ENCODE results near the gene SMIM3.

SMIM3 gene

GRCh38 chr5:150753863-150754262, 24.7 kb upstream of the SMIM3 start:
- Histone ChIP-seq H3K4me3 (ENCODE audit: low read length) (no peak overlapping the region), H3K9ac (ENCODE audit: low read length) (no peak overlapping the region), H3K36me3 (ENCODE audit: control insufficient read depth, insufficient read depth, low read length) (no peaks in the 10 kb centered on the region), H3K27ac (ENCODE audit: low read depth, low read length) (no peak overlapping the region), H3K4me1 (ENCODE audit: control insufficient read depth, insufficient read depth, low read length) (peaks cover 6% of the 10 kb centered on the region), H3K27me3 (ENCODE audit: control insufficient read depth, insufficient read depth, low read length) (no peaks in the 10 kb centered on the region)

GRCh38 chr5:150757087-150757649, 21.4 kb upstream of the SMIM3 start:
- Histone ChIP-seq H3K4me1 (ENCODE audit: control insufficient read depth, insufficient read depth, low read length) (peaks cover 9% of the 10 kb centered on the region), H3K27me3 (ENCODE audit: control insufficient read depth, insufficient read depth, low read length) (no peaks in the 10 kb centered on the region), H3K27ac (ENCODE audit: low read depth, low read length) (no peak overlapping the region), H3K4me3 (ENCODE audit: low read length) (no peak overlapping the region), H3K9ac (ENCODE audit: low read length) (no peak overlapping the region), H3K36me3 (ENCODE audit: control insufficient read depth, insufficient read depth, low read length) (no peaks in the 10 kb centered on the region)

GRCh38 chr5:150758203-150758530, 20.4 kb upstream of the SMIM3 start:
- peaks cover 9% of the 10 kb centered on the region for H3K4me1 ChIP-seq (ENCODE audit: control insufficient read depth, insufficient read depth, low read length)

GRCh38 chr5:150758531-150759333, 19.8 kb upstream of the SMIM3 start, which contains the start of gene DCTN4:
Gene DCTN4, minus strand, starts transcription at chr5:150759017. Its CDS starts 24 bp downstream, at chr5:150758993.
- Histone ChIP-seq H3K4me1 (ENCODE audit: control insufficient read depth, insufficient read depth, low read length) (peaks cover 9% of the 10 kb centered on the region), H3K36me3 (ENCODE audit: control insufficient read depth, insufficient read depth, low read length) (no peaks in the 10 kb centered on the region), H3K27ac (ENCODE audit: low read depth, low read length) (peak within 1 kb of the TSS; percentile 99), H3K27me3 (ENCODE audit: control insufficient read depth, insufficient read depth, low read length) (no peaks in the 10 kb centered on the region), H3K9ac (ENCODE audit: low read length) (peak within 1 kb of the TSS; percentile 96), H3K4me3 (ENCODE audit: low read length) (peak within 1 kb of the TSS; percentile 96)

More at GRCh38 chr5:150758203-150758530, 20.4 kb upstream of the SMIM3 start:
- H3K27ac ChIP-seq (ENCODE audit: low read depth, low read length) = peak overlapping the region; percentile 94
- H3K27me3 ChIP-seq (ENCODE audit: control insufficient read depth, insufficient read depth, low read length) = no peaks in the 10 kb centered on the region
- H3K36me3 ChIP-seq (ENCODE audit: control insufficient read depth, insufficient read depth, low read length) = no peaks in the 10 kb centered on the region
- H3K9ac ChIP-seq (ENCODE audit: low read length) = peak overlapping the region; percentile 96
- H3K4me3 ChIP-seq (ENCODE audit: low read length) = peak overlapping the region; percentile 96

GRCh38 chr5:150759334-150759583, 19.3 kb upstream of the SMIM3 start:
- peak overlapping the region; percentile 56 for H3K9ac ChIP-seq (ENCODE audit: low read length)
- H3K27ac ChIP-seq (ENCODE audit: low read depth, low read length) = peak overlapping the region; percentile 99
- no peaks in the 10 kb centered on the region for H3K27me3 ChIP-seq (ENCODE audit: control insufficient read depth, insufficient read depth, low read length)
- peak overlapping the region; percentile 96 for H3K4me3 ChIP-seq (ENCODE audit: low read length)
- peaks cover 9% of the 10 kb centered on the region for H3K4me1 ChIP-seq (ENCODE audit: control insufficient read depth, insufficient read depth, low read length)
- no peaks in the 10 kb centered on the region for H3K36me3 ChIP-seq (ENCODE audit: control insufficient read depth, insufficient read depth, low read length)

- Histone ChIP-seq H3K36me3 (ENCODE audit: control insufficient read depth, insufficient read depth, low read length) (no peaks in the 10 kb centered on the region), H3K9ac (ENCODE audit: low read length) (no peak overlapping the region), H3K27ac (ENCODE audit: low read depth, low read length) (no peak overlapping the region), H3K27me3 (ENCODE audit: control insufficient read depth, insufficient read depth, low read length) (no peaks in the 10 kb centered on the region), H3K4me3 (ENCODE audit: low read length) (no peak overlapping the region), H3K4me1 (ENCODE audit: control insufficient read depth, insufficient read depth, low read length) (peaks cover 5% of the 10 kb centered on the region)
These were observed 16.3 kb upstream of the SMIM3 start for GRCh38 chr5:150762211-150762610.

GRCh38 chr5:150763023-150763769, 15.4 kb upstream of the SMIM3 start:
- Histone ChIP-seq H3K4me3 (ENCODE audit: low read length) (no peak overlapping the region), H3K4me1 (ENCODE audit: control insufficient read depth, insufficient read depth, low read length) (peaks cover 3% of the 10 kb centered on the region), H3K27ac (ENCODE audit: low read depth, low read length) (peak overlapping the region; percentile 21), H3K9ac (ENCODE audit: low read length) (no peak overlapping the region), H3K27me3 (ENCODE audit: control insufficient read depth, insufficient read depth, low read length) (no peaks in the 10 kb centered on the region), H3K36me3 (ENCODE audit: control insufficient read depth, insufficient read depth, low read length) (no peaks in the 10 kb centered on the region)

GRCh38 chr5:150764530-150764929, 14.0 kb upstream of the SMIM3 start:
- Histone ChIP-seq H3K27me3 (ENCODE audit: control insufficient read depth, insufficient read depth, low read length) (no peaks in the 10 kb centered on the region), H3K9ac (ENCODE audit: low read length) (no peak overlapping the region), H3K4me3 (ENCODE audit: low read length) (no peak overlapping the region), H3K36me3 (ENCODE audit: control insufficient read depth, insufficient read depth, low read length) (no peaks in the 10 kb centered on the region), H3K27ac (ENCODE audit: low read depth, low read length) (no peak overlapping the region), H3K4me1 (ENCODE audit: control insufficient read depth, insufficient read depth, low read length) (no peaks in the 10 kb centered on the region)

- no peak overlapping the region for H3K27ac ChIP-seq (ENCODE audit: low read depth, low read length)
- H3K36me3 ChIP-seq (ENCODE audit: control insufficient read depth, insufficient read depth, low read length) = no peaks in the 10 kb centered on the region
- no peaks in the 10 kb centered on the region for H3K27me3 ChIP-seq (ENCODE audit: control insufficient read depth, insufficient read depth, low read length)
- H3K4me1 ChIP-seq (ENCODE audit: control insufficient read depth, insufficient read depth, low read length) = no peaks in the 10 kb centered on the region
- no peak overlapping the region for H3K9ac ChIP-seq (ENCODE audit: low read length)
- H3K4me3 ChIP-seq (ENCODE audit: low read length) = no peak overlapping the region
These were observed 13.4 kb upstream of the SMIM3 start for GRCh38 chr5:150765011-150765798.

- Histone ChIP-seq H3K27ac (ENCODE audit: low read depth, low read length) (no peak overlapping the region), H3K4me1 (ENCODE audit: control insufficient read depth, insufficient read depth, low read length) (no peaks in the 10 kb centered on the region), H3K36me3 (ENCODE audit: control insufficient read depth, insufficient read depth, low read length) (no peaks in the 10 kb centered on the region), H3K27me3 (ENCODE audit: control insufficient read depth, insufficient read depth, low read length) (no peaks in the 10 kb centered on the region), H3K4me3 (ENCODE audit: low read length) (no peak overlapping the region), H3K9ac (ENCODE audit: low read length) (no peak overlapping the region)
These were observed 12.8 kb upstream of the SMIM3 start for GRCh38 chr5:150765799-150766169.

- H3K27ac ChIP-seq (ENCODE audit: low read depth, low read length) = no peak overlapping the region
- H3K36me3 ChIP-seq (ENCODE audit: control insufficient read depth, insufficient read depth, low read length) = no peaks in the 10 kb centered on the region
- H3K4me3 ChIP-seq (ENCODE audit: low read length) = no peak overlapping the region
- no peaks in the 10 kb centered on the region for H3K4me1 ChIP-seq (ENCODE audit: control insufficient read depth, insufficient read depth, low read length)
- H3K27me3 ChIP-seq (ENCODE audit: control insufficient read depth, insufficient read depth, low read length) = no peaks in the 10 kb centered on the region
- H3K9ac ChIP-seq (ENCODE audit: low read length) = no peak overlapping the region
These were observed 12.3 kb upstream of the SMIM3 start for GRCh38 chr5:150766251-150766650.

GRCh38 chr5:150771034-150771795, 7.3 kb upstream of the SMIM3 start:
- Histone ChIP-seq H3K27ac (ENCODE audit: low read depth, low read length) (no peak overlapping the region), H3K9ac (ENCODE audit: low read length) (no peak overlapping the region), H3K27me3 (ENCODE audit: control insufficient read depth, insufficient read depth, low read length) (no peaks in the 10 kb centered on the region), H3K4me1 (ENCODE audit: control insufficient read depth, insufficient read depth, low read length) (no peaks in the 10 kb centered on the region), H3K4me3 (ENCODE audit: low read length) (no peak overlapping the region), H3K36me3 (ENCODE audit: control insufficient read depth, insufficient read depth, low read length) (no peaks in the 10 kb centered on the region)

Data from rectal smooth muscle tissue (tissue), 1 donor.